PC-3 (cell line): ENCODE data around the gene PCSK2.

Experiments
- CTCF ChIP-seq: fragments of 300-600 bp; sonication (generic); conservative IDR thresholded peaks from 2 replicates; pipeline ENCODE4 v1.5.1; 2017; ENCODE audit warnings: antibody characterized with exemption, low read depth, mild to moderate bottlenecking, low read length
- EZH2 ChIP-seq: fragments of 300-600 bp; sonication (generic); IDR thresholded peaks from one replicate; pipeline ENCODE4 v1.6.1; 2017; ENCODE audit warnings: antibody characterized with exemption, mild to moderate bottlenecking, low read length; ENCODE audit not compliant: unreplicated experiment
- EZH2phosphoT487 ChIP-seq: fragments of 300-600 bp; sonication (generic); IDR thresholded peaks from 2 replicates; pipeline ENCODE4 v1.6.1; 2018; ENCODE audit warnings: mild to moderate bottlenecking, antibody characterized with exemption, low read length, borderline replicate concordance

- no peak for TF ChIP-seq CTCF
- TF ChIP-seq EZH2, result no peak
- TF ChIP-seq EZH2phosphoT487, result no peak
Measured at GRCh38 chr20:17229256-17229655, 2.4 kb downstream of the PCSK2 start.
